Measurements from ENCODE around the gene PRAMEF15.
"Not testable (repeated sequence)": the region's sequence is repeated elsewhere in the genome, so short reads cannot be mapped to it uniquely, and the experiment has no call there.

DNA sequence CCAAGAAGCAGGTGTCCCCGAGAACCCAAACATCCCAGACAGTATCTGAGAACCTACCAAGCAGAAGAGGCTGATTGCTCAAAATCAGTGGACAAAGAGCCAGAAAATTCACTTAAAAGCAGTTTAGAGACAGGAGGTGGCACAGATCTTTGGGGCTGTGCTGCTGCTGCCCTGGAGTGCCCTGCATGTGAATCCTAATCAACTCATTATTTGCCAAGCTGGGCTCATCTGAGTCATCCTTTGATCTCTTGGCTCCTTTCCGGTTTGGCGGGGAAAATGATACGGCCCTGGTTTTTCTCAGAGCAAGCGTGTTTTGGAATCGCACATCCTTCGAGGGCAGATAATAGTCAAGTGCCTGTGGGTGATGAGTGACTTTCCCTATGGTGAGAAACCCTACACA is 47.0 kb downstream of the PRAMEF15 start:
- TF ChIP-seq, protein P1, sequence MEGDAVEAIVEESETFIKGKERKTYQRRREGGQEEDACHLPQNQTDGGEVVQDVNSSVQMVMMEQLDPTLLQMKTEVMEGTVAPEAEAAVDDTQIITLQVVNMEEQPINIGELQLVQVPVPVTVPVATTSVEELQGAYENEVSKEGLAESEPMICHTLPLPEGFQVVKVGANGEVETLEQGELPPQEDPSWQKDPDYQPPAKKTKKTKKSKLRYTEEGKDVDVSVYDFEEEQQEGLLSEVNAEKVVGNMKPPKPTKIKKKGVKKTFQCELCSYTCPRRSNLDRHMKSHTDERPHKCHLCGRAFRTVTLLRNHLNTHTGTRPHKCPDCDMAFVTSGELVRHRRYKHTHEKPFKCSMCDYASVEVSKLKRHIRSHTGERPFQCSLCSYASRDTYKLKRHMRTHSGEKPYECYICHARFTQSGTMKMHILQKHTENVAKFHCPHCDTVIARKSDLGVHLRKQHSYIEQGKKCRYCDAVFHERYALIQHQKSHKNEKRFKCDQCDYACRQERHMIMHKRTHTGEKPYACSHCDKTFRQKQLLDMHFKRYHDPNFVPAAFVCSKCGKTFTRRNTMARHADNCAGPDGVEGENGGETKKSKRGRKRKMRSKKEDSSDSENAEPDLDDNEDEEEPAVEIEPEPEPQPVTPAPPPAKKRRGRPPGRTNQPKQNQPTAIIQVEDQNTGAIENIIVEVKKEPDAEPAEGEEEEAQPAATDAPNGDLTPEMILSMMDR (IDR thresholded peaks at IDR 0.05; ENCODE audit: low read depth, low read length) = not testable (repeated sequence)
- not testable (repeated sequence) for TF ChIP-seq POLR2A (IDR thresholded peaks at IDR 0.05; ENCODE audit: extremely low read depth, insufficient read length)

Measured in NB4 (cell line).